H1 (cell line): ENCODE data around the gene DNAJB8. TPM values are rescaled to one million over a fixed set of nuclear protein-coding genes. Genes with fewer than 3 reads are reported as not detected.

Experiments used
- CTCF ChIA-PET: fragments of 300-600 bp; sonication (Branson Sonifier 250); formaldehyde crosslinking; loops from one replicate; lab custom pipeline; 2021; ENCODE audit not compliant: partially characterized antibody; lab: Charles Lee
- POLR2A ChIA-PET: fragments of 300-600 bp; sonication (Branson Sonifier 250); formaldehyde crosslinking; loops from one replicate; lab custom pipeline; 2021; ENCODE audit warnings: inconsistent platforms; ENCODE audit not compliant: partially characterized antibody; lab: Charles Lee
- DNase-seq, 2 experiments: peaks; one replicate each; pipeline versions ENCODE4 v3.0.0 to v3.0.0-alpha.2; 2010 to 2022; ENCODE audit warnings: low spot score in 2 of 2, low read depth in 1 of 2, mixed read lengths in 1 of 2
- FAIRE-seq: peaks from 2 replicates; lab custom pipeline; 2011; peaks lifted over from hg19 to GRCh38; lab: Jason Lieb, UNC
- H2AFZ ChIP-seq: 2 replicates; pipeline ENCODE4 v1.8.1; 2012; ENCODE audit warnings: low read length, inconsistent platforms
- H2AK5ac ChIP-seq: 2 replicates; pipeline ENCODE4 v1.6.1; 2013; ENCODE audit warnings: low read depth, low read length
- H2BK120ac ChIP-seq: replicated peaks from 2 replicates; pipeline ENCODE3; 2013; ENCODE audit warnings: low read depth, low read length, inconsistent platforms
- H2BK12ac ChIP-seq: 2 replicates; pipeline ENCODE4 v1.6.1; 2013; ENCODE audit warnings: low read depth, low read length
- H2BK15ac ChIP-seq: 2 replicates; pipeline ENCODE4 v1.6.1; 2013; ENCODE audit warnings: low read length
- H2BK20ac ChIP-seq: 2 replicates; pipeline ENCODE4 v1.6.1; 2013; ENCODE audit warnings: low read length
- H2BK5ac ChIP-seq: 2 replicates; pipeline ENCODE4 v1.6.1; 2013; ENCODE audit warnings: low read depth, low read length
- H3K14ac ChIP-seq: 2 replicates; pipeline ENCODE4 v1.6.1; 2013; ENCODE audit warnings: inconsistent platforms; ENCODE audit not compliant: insufficient read length
- H3K18ac ChIP-seq: 2 replicates; pipeline ENCODE4 v1.6.1; 2013; ENCODE audit warnings: low read length; ENCODE audit errors: extremely low read depth
- H3K23ac ChIP-seq: 2 replicates; pipeline ENCODE4 v1.6.1; 2013; ENCODE audit warnings: inconsistent platforms; ENCODE audit not compliant: insufficient read length
- H3K23me2 ChIP-seq: 2 replicates; pipeline ENCODE4 v1.6.1; 2013; ENCODE audit warnings: low read depth, low read length
- H3K27ac ChIP-seq: 2 replicates; pipeline ENCODE4 v1.6.1; 2011; ENCODE audit warnings: low read depth, low read length, inconsistent platforms
- H3K27me3 ChIP-seq, 4 experiments: replicated peaks in 1 of 4; 1 replicate in 1 of 4; 2 replicates in 3 of 4; pipeline versions ENCODE4 v1.6.1 to v1.8.1; 2011 to 2013; ENCODE audit warnings: low read length in 3 of 4, mild to moderate bottlenecking in 3 of 4, inconsistent platforms in 2 of 4, mixed read lengths in 2 of 4, moderate library complexity in 1 of 4; ENCODE audit not compliant: control insufficient read depth in 3 of 4, insufficient read depth in 3 of 4; ENCODE audit errors: extremely low read depth in 1 of 4
- H3K36me3 ChIP-seq, 4 experiments: 2 replicates each; pipeline versions ENCODE4 v1.6.1 to v1.8.1; 2011 to 2013; ENCODE audit warnings: mild to moderate bottlenecking in 4 of 4, low read length in 3 of 4, moderate library complexity in 2 of 4, control low read depth in 1 of 4, inconsistent platforms in 1 of 4; ENCODE audit not compliant: insufficient read depth in 4 of 4, control insufficient read depth in 2 of 4
- H3K4ac ChIP-seq: replicated peaks from 2 replicates; pipeline ENCODE3; 2013; ENCODE audit warnings: low read length, low read depth, mixed read lengths, inconsistent platforms; ENCODE audit not compliant: insufficient read length
- H3K4me1 ChIP-seq, 4 experiments: replicated peaks in 1 of 4; 1 replicate in 1 of 4; 2 replicates in 3 of 4; pipeline versions ENCODE4 v1.6.1 to v1.8.1; 2011 to 2013; ENCODE audit warnings: low read length in 3 of 4, inconsistent platforms in 2 of 4, mixed read lengths in 1 of 4; ENCODE audit not compliant: insufficient read depth in 4 of 4, control insufficient read depth in 3 of 4
- H3K4me2 ChIP-seq, 2 experiments: 2 replicates each; pipeline versions ENCODE4 v1.6.1 to v1.8.1; 2011 to 2013; ENCODE audit warnings: low read depth in 2 of 2, low read length in 2 of 2, control low read depth in 1 of 2, inconsistent platforms in 1 of 2, mild to moderate bottlenecking in 1 of 2; ENCODE audit not compliant: insufficient read depth in 1 of 2
- H3K4me3 ChIP-seq, 4 experiments: fragments of 200-600, 300-600 bp in 1 of 4; sonication (generic), shearing (Covaris generic), sonication (Bioruptor Twin) in 1 of 4; 2 replicates each; pipeline versions ENCODE4 v1.5.1 to v1.8.1; 2011 to 2016; ENCODE audit warnings: low read length in 4 of 4, low read depth in 3 of 4, control low read depth in 2 of 4, inconsistent platforms in 2 of 4, mild to moderate bottlenecking in 2 of 4, mixed read lengths in 1 of 4, moderate library complexity in 1 of 4; ENCODE audit not compliant: insufficient read depth in 2 of 4; ENCODE audit errors: extremely low read depth in 1 of 4
- H3K56ac ChIP-seq: replicated peaks from 2 replicates; pipeline ENCODE3; 2013; ENCODE audit warnings: low read depth, mild to moderate bottlenecking, mixed read lengths, low read length, inconsistent platforms; ENCODE audit not compliant: insufficient read length
- H3K79me1 ChIP-seq: 2 replicates; pipeline ENCODE4 v1.6.1; 2013; ENCODE audit warnings: low read depth, low read length, control low read depth
- H3K79me2 ChIP-seq, 2 experiments: 2 replicates each; pipeline versions ENCODE4 v1.6.1 to v1.8.1; 2012 to 2013; ENCODE audit warnings: low read length in 2 of 2, mild to moderate bottlenecking in 2 of 2, inconsistent platforms in 1 of 2; ENCODE audit not compliant: insufficient read depth in 2 of 2, control insufficient read depth in 1 of 2
- H3K9ac ChIP-seq, 4 experiments: replicated peaks in 1 of 4; 1 replicate in 1 of 4; 2 replicates in 3 of 4; pipeline versions ENCODE4 v1.6.1 to v1.8.1; 2011 to 2013; ENCODE audit warnings: low read depth in 3 of 4, low read length in 3 of 4, control low read depth in 2 of 4, mild to moderate bottlenecking in 2 of 4, moderate library complexity in 2 of 4, inconsistent platforms in 1 of 4; ENCODE audit errors: extremely low read depth in 1 of 4
- H3K9me3 ChIP-seq, 2 experiments: 2 replicates each; pipeline versions ENCODE4 v1.6.1 to v1.8.1; 2012 to 2013; ENCODE audit warnings: mild to moderate bottlenecking in 2 of 2, moderate library complexity in 2 of 2, control low read depth in 1 of 2, inconsistent platforms in 1 of 2, low read depth in 1 of 2, low read length in 1 of 2, mixed read lengths in 1 of 2; ENCODE audit not compliant: insufficient read depth in 2 of 2
- H4K20me1 ChIP-seq, 2 experiments: replicated peaks in 1 of 2; 2 replicates each; pipeline versions ENCODE3 to v1.8.1; 2011 to 2013; ENCODE audit warnings: inconsistent platforms in 2 of 2, low read length in 2 of 2, mild to moderate bottlenecking in 1 of 2; ENCODE audit not compliant: insufficient read depth in 2 of 2, control insufficient read depth in 1 of 2
- H4K5ac ChIP-seq: 2 replicates; pipeline ENCODE4 v1.6.1; 2013; ENCODE audit warnings: low read length, low read depth, mixed read lengths, inconsistent platforms; ENCODE audit not compliant: insufficient read length
- H4K8ac ChIP-seq: 2 replicates; pipeline ENCODE4 v1.8.0; 2013; ENCODE audit warnings: mild to moderate bottlenecking, moderate library complexity, low read length, inconsistent platforms; ENCODE audit not compliant: insufficient read depth; ENCODE audit errors: extremely low read depth
- H4K91ac ChIP-seq: replicated peaks from 2 replicates; pipeline ENCODE3; 2013; ENCODE audit warnings: low read length, mixed read lengths, inconsistent platforms; ENCODE audit not compliant: insufficient read length
- CBX5 ChIP-seq: fragments of 300-800, 300-1000 bp; sonication (generic); IDR thresholded peaks from 2 replicates; pipeline ENCODE4 v1.7.1; 2016; ENCODE audit warnings: antibody characterized with exemption, low read length, low read depth
- MAFK ChIP-seq: IDR thresholded peaks from 2 replicates; pipeline ENCODE4 v1.6.1; 2012; ENCODE audit warnings: low read depth, mild to moderate bottlenecking, improper control_type of control experiment, low read length
- POU5F1 ChIP-seq: IDR thresholded peaks from 2 replicates; pipeline ENCODE4 v1.6.1; 2011; ENCODE audit warnings: low read depth, mild to moderate bottlenecking, low read length, moderate library complexity
- TCF12 ChIP-seq: IDR thresholded peaks from 2 replicates; pipeline ENCODE4 v1.6.1; 2011; ENCODE audit warnings: low read depth, mild to moderate bottlenecking, low read length
- WGBS, 2 experiments: shearing (Covaris generic) in 1 of 2; methylation state at CpG; one replicate each; pipeline versions ENCODE4 v1.1.6 to v1.1.7; 2013 to 2015; ENCODE audit warnings: low lambda C conversion rate in 2 of 2, mixed read lengths in 2 of 2, inconsistent platforms in 1 of 2, low coverage in 1 of 2, missing lambda C conversion rate in 1 of 2; ENCODE audit not compliant: insufficient replicate concordance in 2 of 2, insufficient coverage in 1 of 2, insufficient read length in 1 of 2; ENCODE audit errors: extremely low coverage in 1 of 2, missing lambda C conversion rate in 1 of 2; 5-methylcytosine and 5-hydroxymethylcytosine counted together
- polyA plus RNA-seq, 7 experiments: library from polyadenylated mRNA; depleted of rRNA in 3 of 7; stranded (reverse) in 5 of 7; unstranded in 2 of 7; fragments of >200 nt in 5 of 7; fragments of 200-250 nt in 2 of 7; gene quantifications; 1 replicate in 5 of 7; 2 replicates in 1 of 7; 4 replicates in 1 of 7; pipeline versions ENCODE4 v1.2.1 to v1.2.3, GENCODE V29; 2011 to 2013; ENCODE audit warnings: missing spikeins in 2 of 7, mixed read lengths in 2 of 7
- total RNA-seq: library from RNA; stranded (reverse); fragmentation: NEBNext Ultra II Directional; extraction: Animal tissue kit (Norgen Biotek cat#: 25700); gene quantifications from 2 replicates; pipeline ENCODE4 v1.2.1, GENCODE V29; 2021
- TF ChIP-seq, protein P1 (sequence below): IDR thresholded peaks from 2 replicates; pipeline ENCODE4 v1.6.1; 2011; ENCODE audit warnings: low read length, improper control_type of control experiment

DNAJB8 gene
- total and polyA plus RNA-seq, 2 of the 8 experiments (the other 6 are each of a cell fraction or from before 2014, with no cell fraction given), result not detected

GRCh38 chr3:128455116-128455515 lies 11.6 kb downstream of the DNAJB8 start:
- Histone ChIP-seq H2BK20ac (no peak overlapping the region), H3K79me2 (no peaks in the 10 kb centered on the region), H2BK5ac (no peak overlapping the region), H2BK12ac (no peak overlapping the region), H2AK5ac (no peak overlapping the region), H3K9me3 (no peaks in the 10 kb centered on the region), H2BK15ac (no peak overlapping the region), H3K4me1 (peaks cover 0 to 5% (median 0%) of the 10 kb centered on the region in 4 experiments; a peak in 1 of 7 replicates), H3K27ac (no peak overlapping the region), H2AFZ (no peak overlapping the region), H3K56ac (no peak overlapping the region), H4K8ac (no peak overlapping the region), H3K79me1 (no peaks in the 10 kb centered on the region), H3K36me3 (no peaks in the 10 kb centered on the region), H3K4me2 (no peak overlapping the region), H2BK120ac (no peak overlapping the region), H3K27me3 (peaks cover 0 to 6% (median 0%) of the 10 kb centered on the region in 4 experiments; a peak in 4 of 7 replicates), H3K23ac (no peak overlapping the region), H4K5ac (no peak overlapping the region), H3K23me2 (no peaks in the 10 kb centered on the region; the same call in 1 of the 2 replicates), H4K20me1 (no peaks in the 10 kb centered on the region), H3K14ac (no peak overlapping the region), H4K91ac (no peak overlapping the region), H3K18ac (no peak overlapping the region), H3K4ac (no peak overlapping the region), H3K9ac (no peak overlapping the region), H3K4me3 (no peak overlapping the region)
- no peak for DNase-seq
- no peak for FAIRE-seq
- POLR2A ChIA-PET, result no interaction called here
- CTCF ChIA-PET, result interaction anchor here (0.7 to 12.7 kb wide), 2 partner anchors 16 to 29 kb away, joined by 3 to 135 read pairs; no protein-coding TSS in a partner anchor
- WGBS, 2 experiments, result 91% methylated on average over 5 of the region's 5 CpGs; no CpG with 5 or more reads in 1 of the 2 experiments
- TF ChIP-seq POU5F1 (no peak), MAFK (no peak), TCF12 (no peak), CBX5 (no peak)
- TF ChIP-seq, protein P1, sequence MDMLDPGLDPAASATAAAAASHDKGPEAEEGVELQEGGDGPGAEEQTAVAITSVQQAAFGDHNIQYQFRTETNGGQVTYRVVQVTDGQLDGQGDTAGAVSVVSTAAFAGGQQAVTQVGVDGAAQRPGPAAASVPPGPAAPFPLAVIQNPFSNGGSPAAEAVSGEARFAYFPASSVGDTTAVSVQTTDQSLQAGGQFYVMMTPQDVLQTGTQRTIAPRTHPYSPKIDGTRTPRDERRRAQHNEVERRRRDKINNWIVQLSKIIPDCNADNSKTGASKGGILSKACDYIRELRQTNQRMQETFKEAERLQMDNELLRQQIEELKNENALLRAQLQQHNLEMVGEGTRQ, result no peak
